HepG2 (cell line): Measurements from ENCODE around the gene RASSF7. TPM values are rescaled to one million over a fixed set of nuclear protein-coding genes. Genes with fewer than 3 reads are reported as not detected.

Source experiments
- ATF7 ChIP-seq, 2 experiments: fragments of 450-650 bp in 1 of 2; sonication (generic) in 1 of 2; formaldehyde crosslinking in 1 of 2; IDR thresholded peaks; 2 replicates each; pipeline versions ENCODE4 v1.4.0 to v1.6.1; 2016 to 2020; ENCODE audit warnings: antibody characterized with exemption in 1 of 2, mild to moderate bottlenecking in 1 of 2, missing genetic modification reagents in 1 of 2
- FOXJ3 ChIP-seq: sonication (generic); formaldehyde crosslinking; IDR thresholded peaks from 2 replicates; pipeline ENCODE4 v1.4.0; 2020; ENCODE audit warnings: missing genetic modification reagents, mild to moderate bottlenecking, borderline replicate concordance
- GMEB2 ChIP-seq: IDR thresholded peaks from 2 replicates; pipeline ENCODE4 v1.6.1; 2016; ENCODE audit warnings: missing biosample characterization, missing genetic modification reagents, low read depth
- HDAC1 ChIP-seq: sonication (generic); formaldehyde crosslinking; IDR thresholded peaks from 2 replicates; pipeline ENCODE4 v1.5.1; 2020; ENCODE audit warnings: mild to moderate bottlenecking, missing genetic modification reagents
- MAFG ChIP-seq: sonication (generic); formaldehyde crosslinking; IDR thresholded peaks from 2 replicates; pipeline ENCODE4 v1.5.1; 2020; ENCODE audit warnings: mild to moderate bottlenecking, missing genetic modification reagents
- MLLT10 ChIP-seq: sonication (generic); formaldehyde crosslinking; IDR thresholded peaks from 2 replicates; pipeline ENCODE4 v1.4.0; 2020; ENCODE audit warnings: missing genetic modification reagents
- NFRKB ChIP-seq: fragments of 450-650 bp; IDR thresholded peaks from 2 replicates; pipeline ENCODE4 v1.6.1; 2017
- POGK ChIP-seq: sonication (generic); formaldehyde crosslinking; conservative IDR thresholded peaks from 2 replicates; pipeline ENCODE4 v1.8.0; 2022; ENCODE audit warnings: mild to moderate bottlenecking, moderate library complexity, missing genetic modification reagents
- POLR2A ChIP-seq, 2 experiments: IDR thresholded peaks; 2 replicates each; pipeline ENCODE4 v1.6.1; 2011; ENCODE audit warnings: low read depth in 2 of 2, low read length in 2 of 2, mild to moderate bottlenecking in 1 of 2, moderate library complexity in 1 of 2; ENCODE audit not compliant: insufficient read depth in 1 of 2
- RELA ChIP-seq: sonication (generic); formaldehyde crosslinking; IDR thresholded peaks from 2 replicates; pipeline ENCODE4 v1.4.0; 2020; ENCODE audit warnings: missing genetic modification reagents
- ZBTB37 ChIP-seq: sonication (generic); formaldehyde crosslinking; IDR thresholded peaks from 2 replicates; pipeline ENCODE4 v1.4.0; 2020; ENCODE audit warnings: mild to moderate bottlenecking, missing genetic modification reagents
- ZBTB4 ChIP-seq: sonication (generic); formaldehyde crosslinking; IDR thresholded peaks from 2 replicates; pipeline ENCODE4 v1.4.0; 2020; ENCODE audit warnings: missing genetic modification reagents, mild to moderate bottlenecking, borderline replicate concordance
- ZFP41 ChIP-seq: sonication (generic); formaldehyde crosslinking; IDR thresholded peaks from 2 replicates; pipeline ENCODE4 v1.4.0; 2020; ENCODE audit warnings: mild to moderate bottlenecking, missing genetic modification reagents, borderline replicate concordance
- ZNF143 ChIP-seq: sonication (generic); formaldehyde crosslinking; IDR thresholded peaks from 2 replicates; pipeline ENCODE4 v1.4.0; 2020; ENCODE audit warnings: missing genetic modification reagents
- ZNF260 ChIP-seq: sonication (generic); formaldehyde crosslinking; IDR thresholded peaks from 2 replicates; pipeline ENCODE4 v1.4.0; 2020; ENCODE audit warnings: missing genetic modification reagents, low read depth, mild to moderate bottlenecking, borderline replicate concordance
- ZNF263 ChIP-seq: sonication (generic); formaldehyde crosslinking; IDR thresholded peaks from 2 replicates; pipeline ENCODE4 v1.4.0; 2020; ENCODE audit warnings: missing genetic modification reagents
- ZNF33A ChIP-seq: sonication (generic); formaldehyde crosslinking; IDR thresholded peaks from 2 replicates; pipeline ENCODE4 v1.5.1; 2020; ENCODE audit warnings: missing genetic modification reagents, mild to moderate bottlenecking, moderate library complexity, borderline replicate concordance
- ZNF34 ChIP-seq: sonication (generic); formaldehyde crosslinking; IDR thresholded peaks from 2 replicates; pipeline ENCODE4 v1.4.0; 2020; ENCODE audit warnings: mild to moderate bottlenecking, missing genetic modification reagents, borderline replicate concordance
- ZNF547 ChIP-seq: sonication (generic); formaldehyde crosslinking; IDR thresholded peaks from 2 replicates; pipeline ENCODE4 v1.5.1; 2020; ENCODE audit warnings: mild to moderate bottlenecking, missing genetic modification reagents
- ZNF549 ChIP-seq: sonication (generic); formaldehyde crosslinking; IDR thresholded peaks from 2 replicates; pipeline ENCODE4 v1.5.0; 2020; ENCODE audit warnings: missing genetic modification reagents
- ZNF576 ChIP-seq: sonication (generic); formaldehyde crosslinking; IDR thresholded peaks from 2 replicates; pipeline ENCODE4 v1.4.0; 2020; ENCODE audit warnings: mild to moderate bottlenecking, missing genetic modification reagents
- ZNF674 ChIP-seq: sonication (generic); formaldehyde crosslinking; IDR thresholded peaks from 2 replicates; pipeline ENCODE4 v1.5.0; 2020; ENCODE audit warnings: low read depth, mild to moderate bottlenecking, missing genetic modification reagents
- polyA plus RNA-seq, 8 experiments: library from polyadenylated mRNA; depleted of rRNA in 3 of 8; stranded (reverse) in 7 of 8; unstranded in 1 of 8; fragments of >200 nt; fragmentation: Illumina TruSeq in 4 of 8; extraction: Trizol in 4 of 8; gene quantifications; 2 replicates each; pipeline versions ENCODE4 v1.2.1 to v1.2.3, GENCODE V29; 2011 to 2016; ENCODE audit warnings: low read depth in 4 of 8, missing spikeins in 1 of 8, mixed read lengths in 1 of 8; ENCODE audit not compliant: insufficient read depth in 1 of 8
- total RNA-seq, 5 experiments: library from RNA; depleted of rRNA; stranded (reverse); fragments of >200 nt; fragmentation: Illumina TruSeq; extraction: Trizol; gene quantifications; 2 replicates each; pipeline ENCODE4 v1.2.3, GENCODE V29; 2016; ENCODE audit warnings: low read depth in 1 of 5

Gene RASSF7
- total and polyA plus RNA-seq, 2 of the 13 experiments (the other 11 are each of a cell fraction or from before 2014, with no cell fraction given) = 20.2 to 28.6 TPM

GRCh38 chr11:554428-555226, 6.1 kb upstream of the RASSF7 start (continued):
- no peak for TF ChIP-seq MAFG (CRISPR knock-in tag)
- no peak for TF ChIP-seq MLLT10 (CRISPR knock-in tag)
- TF ChIP-seq ZNF260 (CRISPR knock-in tag) = no peak
- TF ChIP-seq ZNF547 (CRISPR knock-in tag) = no peak
- no peak for TF ChIP-seq ZFP41 (CRISPR knock-in tag)
- TF ChIP-seq ZBTB37 (CRISPR knock-in tag) = no peak
- no peak for TF ChIP-seq ZNF143 (CRISPR knock-in tag)
- no peak for TF ChIP-seq GMEB2 (CRISPR knock-in tag)
- peak; percentile 43; the same call in 1 of the 2 replicates for TF ChIP-seq HDAC1 (CRISPR knock-in tag)
- no peak for TF ChIP-seq ZNF33A
- no peak for TF ChIP-seq ZNF263 (CRISPR knock-in tag)
- no peak for TF ChIP-seq ZNF674 (CRISPR knock-in tag)
- no peak for TF ChIP-seq RELA
- TF ChIP-seq ZNF576 = no peak
- TF ChIP-seq ATF7 (IDR thresholded peaks at IDR 0.05) = no peak
- no peak for TF ChIP-seq ATF7 (CRISPR knock-in tag; IDR thresholded peaks at IDR 0.05)
- TF ChIP-seq ZNF549 (CRISPR knock-in tag) = no peak
- TF ChIP-seq ZBTB4 (CRISPR knock-in tag) = no peak
- no peak for TF ChIP-seq FOXJ3
- 0 out of 2 replicates have a peak, but pooled peaks have one; percentile 47 for TF ChIP-seq POGK (CRISPR knock-in tag)
- no peak for TF ChIP-seq ZNF34
- TF ChIP-seq NFRKB = no peak
- TF ChIP-seq POLR2A (IDR thresholded peaks at IDR 0.05; ENCODE audit: insufficient read depth in 1 of 2, low read depth in 2 of 2, low read length in 2 of 2) = no peak
